ENCODE data around the gene CTSF.

GRCh38 chr11:66562907-66563583 lies 5.4 kb downstream of the CTSF start:
- TF ChIP-seq CTCF (IDR thresholded peaks at IDR 0.05; ENCODE audit: poor library complexity) (no peak), EZH2 (IDR thresholded peaks at IDR 0.05; ENCODE audit: borderline replicate concordance) (no peak), EZH2phosphoT487 (IDR thresholded peaks at IDR 0.05; ENCODE audit: low read depth, severe bottlenecking, unreplicated experiment) (no peak)
